Esophagus squamous epithelium (tissue), 4 donors: ENCODE results near the gene CD4.

Experiments used
- POLR2A ChIP-seq, 4 donors: fragments of 450-650 bp; IDR thresholded peaks; one replicate each; pipeline ENCODE4 v1.6.1; 2017; ENCODE audit warnings: antibody characterized with exemption in 4 of 4, mild to moderate bottlenecking in 4 of 4, moderate library complexity in 3 of 4
- TF ChIP-seq, protein P1 (sequence below), 6 experiments: fragments of 450-650 bp in 4 of 6; fragments of 200-600 bp in 2 of 6; sonication (generic) in 2 of 6; IDR thresholded peaks; one replicate each; pipeline ENCODE4 v1.5.1; 2016 to 2019; ENCODE audit warnings: antibody characterized with exemption in 6 of 6, mild to moderate bottlenecking in 4 of 6, moderate library complexity in 4 of 6

DNA sequence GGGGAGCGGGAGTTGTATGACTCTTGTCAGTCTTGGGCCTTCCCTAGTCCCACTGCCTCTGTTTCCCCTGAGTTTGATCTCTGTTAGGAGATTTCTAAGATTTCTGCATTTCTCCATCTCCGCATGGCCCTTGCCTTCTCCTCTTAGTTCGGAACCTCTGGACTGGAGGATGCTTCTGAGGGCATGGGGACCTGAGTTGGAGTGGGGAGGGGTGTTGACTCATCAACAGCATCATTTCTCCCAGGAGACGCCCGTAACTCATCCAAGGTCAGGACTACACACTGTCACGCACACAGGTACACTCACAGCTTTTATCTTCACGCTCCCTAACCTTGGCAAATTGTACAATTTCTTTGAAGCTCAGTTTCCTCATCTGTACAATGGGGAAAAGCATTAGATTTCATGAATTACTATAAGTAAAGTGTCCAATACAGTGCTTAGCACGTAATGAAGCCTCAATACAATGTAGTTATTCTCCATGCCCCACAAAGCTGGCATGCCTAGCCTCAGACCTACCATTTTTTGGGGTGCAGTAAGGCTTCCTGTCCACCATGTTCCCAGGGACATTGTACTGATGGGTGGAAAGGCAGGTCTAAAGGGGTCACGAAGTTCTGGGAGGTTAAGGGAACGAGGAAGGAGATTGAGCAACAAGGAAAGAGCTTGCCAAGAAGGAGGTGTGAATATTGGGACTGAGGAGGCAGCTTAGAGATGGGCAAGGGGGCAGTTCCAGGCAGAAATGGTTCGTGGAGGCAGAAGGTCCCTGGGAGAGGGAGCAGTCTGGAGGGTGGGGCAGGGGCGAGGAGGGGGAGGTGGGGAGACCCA, 17.6 kb upstream of the CD4 start:
- TF ChIP-seq, protein P1, sequence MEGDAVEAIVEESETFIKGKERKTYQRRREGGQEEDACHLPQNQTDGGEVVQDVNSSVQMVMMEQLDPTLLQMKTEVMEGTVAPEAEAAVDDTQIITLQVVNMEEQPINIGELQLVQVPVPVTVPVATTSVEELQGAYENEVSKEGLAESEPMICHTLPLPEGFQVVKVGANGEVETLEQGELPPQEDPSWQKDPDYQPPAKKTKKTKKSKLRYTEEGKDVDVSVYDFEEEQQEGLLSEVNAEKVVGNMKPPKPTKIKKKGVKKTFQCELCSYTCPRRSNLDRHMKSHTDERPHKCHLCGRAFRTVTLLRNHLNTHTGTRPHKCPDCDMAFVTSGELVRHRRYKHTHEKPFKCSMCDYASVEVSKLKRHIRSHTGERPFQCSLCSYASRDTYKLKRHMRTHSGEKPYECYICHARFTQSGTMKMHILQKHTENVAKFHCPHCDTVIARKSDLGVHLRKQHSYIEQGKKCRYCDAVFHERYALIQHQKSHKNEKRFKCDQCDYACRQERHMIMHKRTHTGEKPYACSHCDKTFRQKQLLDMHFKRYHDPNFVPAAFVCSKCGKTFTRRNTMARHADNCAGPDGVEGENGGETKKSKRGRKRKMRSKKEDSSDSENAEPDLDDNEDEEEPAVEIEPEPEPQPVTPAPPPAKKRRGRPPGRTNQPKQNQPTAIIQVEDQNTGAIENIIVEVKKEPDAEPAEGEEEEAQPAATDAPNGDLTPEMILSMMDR (IDR thresholded peaks at IDR 0.05) = no peak
- no peak for TF ChIP-seq POLR2A (IDR thresholded peaks at IDR 0.05)
